Measurements from ENCODE around the gene MRPS7. TPM values are rescaled to one million over a fixed set of nuclear protein-coding genes. Genes with fewer than 3 reads are reported as not detected.

Gene MRPS7
- total RNA-seq, 1 experiment from 2014 or later: 93.7 TPM

- Mint-ChIP-seq H3K4me1 (peaks cover 8 to 10% of the 10 kb centered on the region in 2 experiments), H3K36me3 (ENCODE audit: insufficient read depth in 1 of 3, low read depth in 3 of 3) (peaks cover 4 to 25% (median 8%) of the 10 kb centered on the region in 3 experiments; a peak in 6 of 7 replicates), H3K27ac (peak overlapping the region in 1 of 3 experiments; percentile 61; a peak in 1 of 7 replicates), H3K27me3 (ENCODE audit: low read depth) (no peaks in the 10 kb centered on the region; the same call in 1 of the 2 replicates), H3K4me3 (peak overlapping the region; percentile 89 to 93), H3K9me3 (no peaks in the 10 kb centered on the region; a peak in 1 of 5 replicates)
- WGBS (ENCODE audit: extremely low coverage, insufficient read length, low lambda C conversion rate): no CpG with 5 or more reads among the region's 14 CpGs
- Histone ChIP-seq H3K56ac (ENCODE audit: insufficient read length, low read depth, low read length) (no peak overlapping the region), H4K8ac (replicated peaks; ENCODE audit: insufficient read length, low read depth, low read length) (no peak overlapping the region), H2AK5ac (ENCODE audit: insufficient read length, low read length) (no peak overlapping the region), H4K91ac (ENCODE audit: insufficient read length, low read depth, low read length) (no peak overlapping the region), H3K14ac (ENCODE audit: insufficient read depth, low read length) (no peak overlapping the region; the same call in 1 of the 2 replicates), H3K9me3 (ENCODE audit: control insufficient read depth, low read depth, low read length) (no peaks in the 10 kb centered on the region), H2AFZ (ENCODE audit: low read length) (no peak overlapping the region), H2BK12ac (ENCODE audit: insufficient read length, low read depth, low read length) (no peak overlapping the region), H2BK120ac (ENCODE audit: low read depth, low read length, poor library complexity, severe bottlenecking) (no peak overlapping the region), H3K79me1 (ENCODE audit: insufficient read depth, low read depth, low read length, poor library complexity, severe bottlenecking) (no peaks in the 10 kb centered on the region), H4K20me1 (ENCODE audit: control insufficient read depth, insufficient read depth, insufficient read length) (no peaks in the 10 kb centered on the region), H3K18ac (ENCODE audit: insufficient read length, low read depth, low read length) (no peak overlapping the region), H3T11ph (ENCODE audit: low read length) (no peak overlapping the region), H3K4me1 (ENCODE audit: insufficient read depth, low read length) (no peaks in the 10 kb centered on the region), H3K27me3 (ENCODE audit: insufficient read depth, low read length) (no peaks in the 10 kb centered on the region), H3K23me2 (ENCODE audit: insufficient read length, low read depth, low read length, poor library complexity, severe bottlenecking) (peaks cover 7% of the 10 kb centered on the region), H3K4me2 (ENCODE audit: insufficient read depth, insufficient read length, low read length) (peak overlapping the region; percentile 85), H3K27ac (ENCODE audit: insufficient read length, low read depth, low read length) (no peak overlapping the region), H4K5ac (ENCODE audit: insufficient read length, low read depth, low read length) (no peak overlapping the region), H3K4ac (ENCODE audit: low read depth, low read length) (no peak overlapping the region), H2BK15ac (ENCODE audit: low read depth, low read length) (no peak overlapping the region), H2BK20ac (ENCODE audit: low read depth, low read length, poor library complexity, severe bottlenecking) (no peak overlapping the region), H2BK5ac (ENCODE audit: insufficient read length, low read length) (no peak overlapping the region), H3K79me2 (ENCODE audit: insufficient read depth, low read length) (no peaks in the 10 kb centered on the region), H3K23ac (ENCODE audit: insufficient read length, low read depth, low read length) (no peak overlapping the region), H3K9ac (ENCODE audit: extremely low read depth, insufficient read length, low read length) (peak overlapping the region; percentile 65)
- peak; percentile 67 for DNase-seq
- TF ChIP-seq CTCF (conservative IDR thresholded peaks at IDR 0.05): no peak
Measured at GRCh38 chr17:75288770-75289114, 27.1 kb downstream of the MRPS7 start.
